ENCODE results near the gene ACTN4.
A peak's percentile ranks its signal among the peaks of the same experiment; 100 is the strongest.
"Not testable (repeated sequence)": the region's sequence is repeated elsewhere in the genome, so short reads cannot be mapped to it uniquely, and the experiment has no call there.

The ACTN4 gene

GRCh38 chr19:38647368-38647965, at the start of gene ACTN4:
ACTN4 (plus strand) TSS chr19:38647649; CDS start chr19:38647746, 97 bp downstream.
- DNase-seq (ENCODE audit: low spot score) = peak; percentile 100

GRCh38 chr19:38599722-38600121, 47.7 kb upstream of the ACTN4 start:
- DNase-seq (ENCODE audit: low spot score) = no peak

GRCh38 chr19:38602856-38603255, 44.6 kb upstream of the ACTN4 start:
- DNase-seq (ENCODE audit: low spot score) = not testable (repeated sequence)

GRCh38 chr19:38606131-38606530, 41.3 kb upstream of the ACTN4 start:
- no peak for DNase-seq (ENCODE audit: low spot score)

GRCh38 chr19:38614289-38614688, 33.2 kb upstream of the ACTN4 start:
- DNase-seq (ENCODE audit: low spot score) = no peak

- no peak for DNase-seq (ENCODE audit: low spot score)
These were observed 32.4 kb upstream of the ACTN4 start for GRCh38 chr19:38615007-38615581.

GRCh38 chr19:38616265-38616664, 31.2 kb upstream of the ACTN4 start:
- DNase-seq (ENCODE audit: low spot score) = no peak

- no peak for DNase-seq (ENCODE audit: low spot score)
These were observed 30.1 kb upstream of the ACTN4 start for GRCh38 chr19:38617283-38617763.

- DNase-seq (ENCODE audit: low spot score) = peak; percentile 50
These were observed 29.5 kb upstream of the ACTN4 start, which contains the start of gene MAP4K1 for GRCh38 chr19:38617764-38618589. MAP4K1 (minus strand) TSS chr19:38617953; CDS start chr19:38617895, 58 bp downstream.

- peak; percentile 98 for DNase-seq (ENCODE audit: low spot score)
These were observed 28.7 kb upstream of the ACTN4 start, which contains the start of gene EIF3K for GRCh38 chr19:38618590-38619360. EIF3K (plus strand) TSS chr19:38619188; CDS start chr19:38619269, 81 bp downstream.

GRCh38 chr19:38619361-38620174, 27.9 kb upstream of the ACTN4 start:
- DNase-seq (ENCODE audit: low spot score) = no peak

GRCh38 chr19:38624822-38625221, 22.6 kb upstream of the ACTN4 start:
- DNase-seq (ENCODE audit: low spot score) = no peak

- no peak for DNase-seq (ENCODE audit: low spot score)
These were observed 21.0 kb upstream of the ACTN4 start for GRCh38 chr19:38626401-38626800.

- DNase-seq (ENCODE audit: low spot score) = no peak
These were observed 17.9 kb upstream of the ACTN4 start for GRCh38 chr19:38629568-38629967.

- DNase-seq (ENCODE audit: low spot score) = not testable (repeated sequence)
These were observed 16.1 kb upstream of the ACTN4 start for GRCh38 chr19:38631301-38631700.

GRCh38 chr19:38631811-38632475, 15.5 kb upstream of the ACTN4 start:
- not testable (repeated sequence) for DNase-seq (ENCODE audit: low spot score)

- no peak for DNase-seq (ENCODE audit: low spot score)
These were observed 14.8 kb upstream of the ACTN4 start for GRCh38 chr19:38632476-38633213.

GRCh38 chr19:38634757-38635482, 12.5 kb upstream of the ACTN4 start:
- DNase-seq (ENCODE audit: low spot score) = peak; percentile 85
